Measurements from ENCODE around the gene KDM4F.
"Not testable (repeated sequence)": the region's sequence is repeated elsewhere in the genome, so short reads cannot be mapped to it uniquely, and the experiment has no call there.

KDM4F gene

DNA sequence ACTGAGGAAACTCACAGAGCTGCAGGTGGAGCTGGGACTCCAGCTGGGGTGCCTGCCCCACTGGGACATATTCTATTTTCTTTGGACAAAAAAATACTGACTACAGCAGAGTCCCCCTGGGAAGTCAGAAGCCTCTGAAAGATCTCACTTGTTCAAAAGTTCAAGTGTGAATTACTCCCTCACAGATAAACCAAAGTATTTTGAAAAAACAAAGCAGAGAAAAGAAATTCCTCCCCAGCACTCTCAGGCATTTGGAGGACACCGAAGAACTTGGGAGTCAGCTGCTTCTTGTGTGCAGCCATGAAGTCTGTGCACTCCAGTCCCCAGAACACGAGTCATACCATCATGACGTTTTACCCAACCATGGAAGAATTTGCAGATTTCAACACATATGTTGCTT is at the start of gene KDM4F:
TSS of gene KDM4F (plus strand) at position 301 of the 400 bp plus-strand sequence.
- H3K36me3 Mint-ChIP-seq; H3K27ac Mint-ChIP-seq; H3K4me1 Mint-ChIP-seq; H3K27me3 Mint-ChIP-seq; H3K9me3 Mint-ChIP-seq; DNase-seq (ENCODE audit: low spot score in 2 of 2); H3K4me3 Mint-ChIP-seq; ATAC-seq (ENCODE audit: low read depth): not testable (repeated sequence)

DNA sequence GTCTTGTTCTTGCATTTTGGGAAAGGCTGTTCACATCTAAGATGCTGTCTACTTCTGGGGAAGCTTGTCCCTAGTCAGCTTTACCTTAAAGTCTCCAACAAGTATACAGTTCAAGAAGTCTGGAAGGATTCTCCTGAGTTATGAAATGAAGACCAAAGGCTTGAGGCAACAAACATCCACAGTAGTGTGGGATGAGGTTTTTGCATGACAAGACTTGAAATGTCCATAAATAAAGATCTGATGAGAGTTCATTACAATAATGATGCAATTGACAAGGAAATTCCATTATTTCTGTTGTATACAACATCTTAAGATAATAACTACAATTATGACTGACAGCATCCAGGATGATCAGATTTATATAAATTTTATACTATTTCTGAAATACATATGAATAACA is 45.5 kb upstream of the KDM4F start:
- ATAC-seq (ENCODE audit: low read depth) (no peak), DNase-seq (ENCODE audit: low spot score in 2 of 2) (no peak)
- Mint-ChIP-seq H3K36me3 (no peaks in the 10 kb centered on the region), H3K27ac (no peak overlapping the region), H3K4me1 (no peaks in the 10 kb centered on the region), H3K4me3 (no peak overlapping the region), H3K9me3 (peaks cover 4% of the 10 kb centered on the region), H3K27me3 (peaks cover 2% of the 10 kb centered on the region)

DNA sequence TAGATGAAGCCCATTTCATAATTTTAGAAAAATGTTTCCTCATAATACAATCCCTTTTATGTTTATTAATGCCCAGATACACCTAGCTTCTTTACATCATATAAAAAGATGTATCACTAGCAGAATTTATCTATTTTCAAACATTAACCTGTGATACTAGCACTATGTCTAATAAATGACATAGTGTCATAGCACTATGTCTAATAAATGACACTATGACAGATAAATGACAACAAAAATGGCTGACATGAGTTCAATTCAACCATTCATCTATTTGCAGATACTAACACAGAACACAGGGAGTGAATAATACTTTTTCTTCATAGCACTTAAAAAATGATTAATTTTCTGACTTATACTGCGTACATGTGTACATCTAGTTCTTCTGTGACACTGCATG is 43.6 kb upstream of the KDM4F start:
- ATAC-seq (ENCODE audit: low read depth): no peak
- H3K4me3 Mint-ChIP-seq: no peak overlapping the region
- DNase-seq (ENCODE audit: low spot score in 2 of 2): no peak
- H3K4me1 Mint-ChIP-seq: no peaks in the 10 kb centered on the region
- no peak overlapping the region for H3K27ac Mint-ChIP-seq
- peaks cover 2% of the 10 kb centered on the region for H3K27me3 Mint-ChIP-seq
- H3K9me3 Mint-ChIP-seq: peaks cover 4% of the 10 kb centered on the region
- H3K36me3 Mint-ChIP-seq: no peaks in the 10 kb centered on the region

DNA sequence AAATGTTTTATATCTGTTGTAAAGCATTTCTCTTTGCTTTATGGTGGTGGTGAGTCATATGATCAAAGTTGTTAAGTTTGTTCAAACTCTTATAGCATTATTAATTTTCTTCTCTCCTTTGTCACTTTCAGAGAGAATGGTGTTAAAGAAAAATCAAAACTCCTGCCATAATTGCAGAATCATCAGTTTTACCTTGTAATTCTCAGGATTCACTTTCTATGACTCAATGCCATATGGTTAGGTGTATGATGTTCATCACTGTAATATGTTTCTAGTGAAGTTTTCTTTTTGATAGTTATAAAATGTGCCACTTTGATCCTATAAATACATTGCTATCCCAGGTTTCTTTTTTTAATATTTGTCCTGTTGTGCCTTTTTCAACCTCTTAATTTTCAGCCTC is 37.8 kb upstream of the KDM4F start:
- ATAC-seq (ENCODE audit: low read depth) (no peak), DNase-seq (ENCODE audit: low spot score in 2 of 2) (no peak)
- Mint-ChIP-seq H3K27me3 (peaks cover 5% of the 10 kb centered on the region), H3K36me3 (no peaks in the 10 kb centered on the region), H3K9me3 (peaks cover 4% of the 10 kb centered on the region), H3K4me1 (no peaks in the 10 kb centered on the region), H3K4me3 (no peak overlapping the region), H3K27ac (no peak overlapping the region)

DNA sequence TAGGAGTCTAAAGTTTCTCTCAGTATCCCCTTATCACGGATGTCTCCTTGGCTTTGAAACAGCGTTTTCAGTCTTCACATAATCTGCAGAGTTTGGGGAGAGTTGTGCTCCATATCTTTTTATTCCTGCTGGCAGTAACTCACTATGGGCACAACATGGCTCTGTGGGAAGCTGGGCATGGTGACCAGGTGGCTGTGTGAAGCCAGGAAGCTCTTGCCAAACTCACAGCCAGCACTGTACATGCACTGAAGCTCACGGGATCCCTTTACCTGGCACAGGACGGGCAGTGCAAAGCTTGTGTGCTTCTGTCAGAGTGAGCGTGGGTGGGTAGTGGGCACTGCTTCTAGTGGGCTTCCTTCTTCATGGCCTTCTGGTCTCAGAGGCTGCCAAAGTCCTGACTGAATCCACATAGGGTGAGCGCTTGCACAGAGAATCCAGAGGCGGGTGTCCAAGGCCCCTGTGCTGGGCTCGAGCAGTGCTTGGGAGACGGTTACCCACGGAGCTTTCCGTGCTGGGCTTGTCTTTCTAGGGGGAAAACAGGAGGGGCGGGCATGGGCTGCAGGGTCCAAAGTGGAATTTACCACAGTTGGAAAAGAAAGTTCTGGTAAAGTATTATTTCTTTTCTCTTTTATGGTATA is 34.9 kb upstream of the KDM4F start:
- Mint-ChIP-seq H3K4me1 (no peaks in the 10 kb centered on the region), H3K27me3 (peaks cover 5% of the 10 kb centered on the region), H3K9me3 (no peaks in the 10 kb centered on the region)

DNA sequence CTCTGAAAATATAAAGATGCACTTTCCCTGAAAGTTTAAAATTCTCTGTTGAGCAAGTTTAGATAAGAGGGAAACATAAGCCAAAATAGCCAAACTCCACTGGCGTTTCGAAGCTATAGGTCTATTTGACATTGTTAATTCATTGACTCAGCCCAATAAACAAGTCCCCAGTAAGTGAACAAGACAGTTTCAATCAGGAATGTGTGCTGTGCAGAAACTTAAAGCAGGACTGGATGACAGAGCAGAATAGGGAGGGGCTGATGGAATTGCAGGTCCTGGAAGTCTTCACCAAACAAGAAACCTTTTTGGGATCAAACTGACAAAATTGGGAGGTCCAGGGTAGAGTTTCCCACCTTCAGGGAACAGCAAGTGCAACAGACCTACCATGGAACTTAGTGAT is 33.1 kb upstream of the KDM4F start:
- H3K4me3 Mint-ChIP-seq: no peak overlapping the region
- H3K36me3 Mint-ChIP-seq: no peaks in the 10 kb centered on the region
- DNase-seq (ENCODE audit: low spot score in 2 of 2) (no peak), ATAC-seq (ENCODE audit: low read depth) (no peak)
- no peaks in the 10 kb centered on the region for H3K4me1 Mint-ChIP-seq
- no peak overlapping the region for H3K27ac Mint-ChIP-seq
- H3K9me3 Mint-ChIP-seq: no peaks in the 10 kb centered on the region
- H3K27me3 Mint-ChIP-seq: peaks cover 5% of the 10 kb centered on the region

More for the DNA sequence above, 34.9 kb upstream of the KDM4F start:
- Mint-ChIP-seq H3K36me3 (no peaks in the 10 kb centered on the region), H3K4me3 (no peak overlapping the region), H3K27ac (no peak overlapping the region)
- DNase-seq (ENCODE audit: low spot score in 2 of 2) (no peak), ATAC-seq (ENCODE audit: low read depth) (no peak)

DNA sequence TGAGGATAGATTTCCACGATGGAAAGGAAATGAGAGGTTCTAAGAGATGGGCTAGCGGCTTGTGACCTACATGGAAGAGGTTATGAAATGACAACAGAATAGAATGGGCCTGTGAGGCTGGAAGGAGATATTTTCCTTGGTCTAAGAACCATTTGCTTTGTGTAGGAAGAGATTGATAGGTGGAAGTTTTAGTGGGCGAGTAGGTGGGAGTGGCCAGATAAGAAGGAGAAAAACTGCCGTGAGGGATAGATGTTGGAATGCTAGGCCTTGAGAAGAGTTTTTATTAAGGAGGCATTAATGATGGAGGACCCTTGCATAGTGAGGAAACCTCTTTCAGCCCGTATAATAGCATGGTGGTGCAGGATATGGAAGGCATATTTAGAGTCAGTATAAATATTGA is 27.8 kb upstream of the KDM4F start:
- DNase-seq (ENCODE audit: low spot score in 2 of 2); H3K9me3 Mint-ChIP-seq; H3K27me3 Mint-ChIP-seq; H3K36me3 Mint-ChIP-seq; ATAC-seq (ENCODE audit: low read depth); H3K4me1 Mint-ChIP-seq; H3K27ac Mint-ChIP-seq; H3K4me3 Mint-ChIP-seq: not testable (repeated sequence)

DNA sequence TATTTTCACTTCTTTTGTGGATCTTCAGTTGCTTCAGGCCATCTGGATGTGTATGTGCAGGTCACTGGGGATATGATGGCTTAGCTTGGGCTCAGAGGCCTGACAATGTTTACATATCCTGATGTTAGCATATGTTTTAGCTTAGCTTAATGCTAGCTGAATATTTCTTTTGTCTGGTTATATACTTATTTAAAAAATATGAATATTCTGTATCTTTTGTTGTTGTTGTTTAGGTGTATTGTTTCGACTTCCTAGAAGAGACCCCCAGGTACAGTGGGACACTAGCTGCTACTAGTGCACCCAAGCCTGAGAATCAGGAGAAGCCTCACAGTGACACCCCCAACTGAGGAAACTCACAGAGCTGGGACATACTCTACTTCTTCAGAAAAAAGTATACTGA is 24.3 kb upstream of the KDM4F start, which contains the start of gene KDM4E:
TSS of gene KDM4E (plus strand) at position 301 of the 400 bp plus-strand sequence. CDS start 300 bp downstream, outside the sequence.
- Mint-ChIP-seq H3K36me3 (no peaks in the 10 kb centered on the region), H3K4me1 (no peaks in the 10 kb centered on the region), H3K9me3 (no peaks in the 10 kb centered on the region), H3K4me3 (no peak within 1 kb of the TSS), H3K27me3 (no peaks in the 10 kb centered on the region), H3K27ac (no peak within 1 kb of the TSS)
- ATAC-seq (ENCODE audit: low read depth): no peak
- no peak for DNase-seq (ENCODE audit: low spot score in 2 of 2)

DNA sequence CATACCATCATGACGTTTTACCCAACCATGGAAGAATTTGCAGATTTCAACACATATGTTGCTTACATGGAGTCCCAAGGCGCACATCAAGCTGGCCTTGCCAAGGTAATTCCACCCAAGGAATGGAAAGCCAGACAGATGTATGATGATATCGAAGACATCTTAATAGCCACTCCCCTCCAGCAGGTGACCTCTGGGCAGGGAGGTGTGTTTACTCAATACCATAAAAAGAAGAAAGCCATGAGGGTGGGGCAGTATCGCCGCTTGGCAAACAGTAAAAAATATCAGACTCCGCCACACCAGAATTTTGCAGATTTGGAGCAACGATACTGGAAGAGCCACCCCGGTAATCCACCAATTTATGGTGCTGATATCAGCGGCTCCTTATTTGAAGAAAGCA is 23.6 kb upstream of the KDM4F start:
- ATAC-seq (ENCODE audit: low read depth); H3K4me3 Mint-ChIP-seq; H3K27ac Mint-ChIP-seq; H3K27me3 Mint-ChIP-seq; H3K9me3 Mint-ChIP-seq; H3K4me1 Mint-ChIP-seq; DNase-seq (ENCODE audit: low spot score in 2 of 2); H3K36me3 Mint-ChIP-seq: not testable (repeated sequence)

DNA sequence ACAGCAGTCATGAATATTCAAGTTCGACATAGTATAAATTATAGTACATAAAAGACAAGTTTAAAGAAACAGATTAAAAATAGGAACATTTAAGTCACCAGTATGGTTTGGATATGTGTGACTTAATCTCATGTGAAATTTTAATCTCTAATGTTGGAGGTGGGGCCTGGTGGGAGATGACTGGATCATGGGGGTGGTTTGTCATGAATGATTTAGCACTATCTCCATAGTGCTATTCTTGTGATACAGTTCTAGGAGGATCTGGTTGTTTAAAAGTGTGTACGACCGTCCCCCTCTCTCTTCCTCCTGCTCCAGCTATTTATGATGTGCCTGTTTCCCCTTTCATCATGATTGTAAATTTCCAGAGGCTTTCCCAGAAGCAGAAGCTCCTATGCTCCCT is 20.9 kb upstream of the KDM4F start:
- DNase-seq (ENCODE audit: low spot score in 2 of 2) (no peak), ATAC-seq (ENCODE audit: low read depth) (no peak)
- H3K9me3 Mint-ChIP-seq: no peaks in the 10 kb centered on the region
- H3K4me3 Mint-ChIP-seq: no peak overlapping the region
- H3K27ac Mint-ChIP-seq: no peak overlapping the region
- H3K4me1 Mint-ChIP-seq: no peaks in the 10 kb centered on the region
- no peaks in the 10 kb centered on the region for H3K36me3 Mint-ChIP-seq
- H3K27me3 Mint-ChIP-seq: peaks cover 6% of the 10 kb centered on the region

DNA sequence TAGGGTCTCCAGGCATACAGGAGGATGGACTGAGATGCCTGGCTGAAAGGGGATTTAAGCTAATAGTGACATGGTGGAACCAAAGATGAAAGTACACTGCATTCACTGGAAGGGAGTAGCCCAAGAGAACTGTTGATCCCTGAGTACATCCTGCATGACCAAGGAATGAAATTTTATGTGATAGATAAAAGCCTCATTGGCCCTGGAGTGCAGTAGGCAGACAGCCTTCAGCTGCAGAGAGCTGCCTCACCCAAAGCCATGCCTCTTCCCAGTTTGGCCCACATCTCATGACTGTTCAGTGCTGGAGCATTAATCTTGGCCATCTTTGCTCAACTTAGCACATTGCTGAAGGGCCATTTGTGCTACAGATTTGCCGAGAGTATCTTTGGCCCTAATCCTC is 16.2 kb upstream of the KDM4F start:
- Mint-ChIP-seq H3K27me3 (peaks cover 8% of the 10 kb centered on the region), H3K27ac (no peak overlapping the region), H3K4me1 (no peaks in the 10 kb centered on the region), H3K9me3 (no peaks in the 10 kb centered on the region), H3K36me3 (no peaks in the 10 kb centered on the region), H3K4me3 (no peak overlapping the region)
- DNase-seq (ENCODE audit: low spot score in 2 of 2) (no peak), ATAC-seq (ENCODE audit: low read depth) (no peak)

DNA sequence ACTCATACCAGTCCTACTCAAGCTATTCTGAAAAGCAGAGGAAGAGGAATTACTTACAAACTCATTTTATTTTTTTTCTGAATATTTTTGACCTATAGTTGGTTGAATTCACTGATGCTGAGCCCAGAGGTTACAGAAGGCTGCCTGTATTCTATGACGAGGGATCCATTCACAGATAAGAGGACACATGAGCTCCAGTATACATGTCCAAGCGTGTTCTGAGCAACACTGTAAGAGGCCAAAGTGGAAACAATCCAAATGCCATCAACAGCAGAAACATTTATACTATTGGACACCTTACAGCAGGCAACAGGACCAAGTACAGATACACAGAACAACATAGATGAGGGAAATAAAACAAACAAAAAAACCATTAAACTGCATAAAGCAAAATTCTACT is 13.9 kb upstream of the KDM4F start:
- peaks cover 11% of the 10 kb centered on the region for H3K27me3 Mint-ChIP-seq
- no peaks in the 10 kb centered on the region for H3K9me3 Mint-ChIP-seq
- no peak overlapping the region for H3K4me3 Mint-ChIP-seq
- no peak overlapping the region for H3K27ac Mint-ChIP-seq
- DNase-seq (ENCODE audit: low spot score in 2 of 2): no peak
- no peak for ATAC-seq (ENCODE audit: low read depth)
- no peaks in the 10 kb centered on the region for H3K36me3 Mint-ChIP-seq
- no peaks in the 10 kb centered on the region for H3K4me1 Mint-ChIP-seq

DNA sequence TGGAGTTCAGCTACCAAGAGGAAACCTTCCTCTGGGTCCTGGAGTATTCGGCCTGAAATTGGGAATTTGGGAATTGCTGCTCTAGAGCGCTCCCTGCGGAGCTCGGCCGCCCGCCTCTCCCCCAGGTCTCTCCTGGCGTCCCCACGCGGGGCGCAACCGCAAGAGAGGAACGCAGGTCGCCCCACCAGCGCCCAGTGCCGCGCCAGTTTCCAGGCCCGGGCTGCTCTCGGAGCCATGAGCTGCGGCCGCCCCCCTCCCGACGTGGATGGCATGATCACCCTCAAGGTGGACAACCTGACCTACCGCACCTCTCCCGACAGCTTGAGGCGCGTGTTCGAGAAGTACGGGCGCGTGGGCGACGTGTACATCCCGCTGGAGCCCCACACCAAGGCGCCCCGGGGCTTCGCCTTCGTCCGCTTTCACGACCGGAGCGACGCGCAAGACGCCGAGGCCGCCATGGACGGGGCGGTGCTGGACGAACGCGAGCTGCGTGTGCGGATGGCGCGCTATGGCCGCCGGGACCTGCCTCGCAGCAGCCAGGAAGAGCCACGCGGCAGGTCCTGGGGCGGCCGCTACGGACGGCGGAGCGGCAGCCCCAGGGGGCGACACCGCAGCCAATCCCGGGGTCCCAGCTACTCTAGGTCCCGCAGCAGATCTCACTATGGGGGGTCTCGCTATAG is 11.7 kb upstream of the KDM4F start:
- H3K4me1 Mint-ChIP-seq; H3K9me3 Mint-ChIP-seq; DNase-seq (ENCODE audit: low spot score in 2 of 2); H3K27ac Mint-ChIP-seq; H3K36me3 Mint-ChIP-seq: not testable (repeated sequence)
- H3K4me3 Mint-ChIP-seq: peak overlapping the region; percentile 52
- peak; percentile 38 for ATAC-seq (ENCODE audit: low read depth)
- H3K27me3 Mint-ChIP-seq: peaks cover 12% of the 10 kb centered on the region

DNA sequence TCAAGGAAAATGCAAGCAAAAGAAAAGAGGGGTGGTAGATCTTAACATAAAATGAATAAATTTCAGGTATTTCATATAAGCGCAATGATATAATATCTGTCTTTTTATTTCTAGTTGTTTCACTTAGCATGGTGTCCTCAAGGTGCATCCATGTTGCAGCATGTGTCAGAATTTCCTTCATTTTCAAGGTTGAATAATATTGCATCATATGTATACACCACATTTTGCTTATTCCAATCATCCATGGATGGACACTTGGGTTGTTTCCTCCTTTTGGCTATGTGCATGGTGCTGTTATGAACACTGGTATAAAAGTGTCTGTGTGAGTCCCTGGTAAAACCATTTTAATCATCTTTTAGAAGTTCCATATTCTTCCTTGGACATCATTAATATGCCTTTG is 7.0 kb upstream of the KDM4F start:
- Mint-ChIP-seq H3K36me3 (no peaks in the 10 kb centered on the region), H3K9me3 (no peaks in the 10 kb centered on the region), H3K27me3 (peaks cover 14% of the 10 kb centered on the region), H3K4me3 (no peak overlapping the region), H3K27ac (no peak overlapping the region), H3K4me1 (no peaks in the 10 kb centered on the region)
- ATAC-seq (ENCODE audit: low read depth) (no peak), DNase-seq (ENCODE audit: low spot score in 2 of 2) (no peak)

DNA sequence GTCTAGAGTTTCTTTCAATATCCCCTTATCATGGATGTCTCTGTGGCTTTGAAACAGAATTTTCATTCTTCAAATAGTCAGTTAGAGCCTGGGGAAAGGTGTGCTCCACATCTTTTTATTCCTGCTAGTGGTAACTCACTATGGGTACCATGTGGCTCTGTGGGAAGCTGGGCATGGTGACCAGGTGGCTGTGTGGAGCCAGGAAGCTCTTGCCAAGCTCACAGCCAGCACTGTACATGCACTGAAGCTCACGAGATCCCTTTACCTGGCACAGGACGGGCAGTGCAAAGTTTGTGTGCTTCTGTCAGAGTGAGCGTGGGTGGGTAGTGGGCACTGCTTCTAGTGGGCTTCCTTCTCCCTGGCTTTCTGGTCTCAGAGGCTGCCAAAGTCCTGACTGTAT is 6.3 kb upstream of the KDM4F start:
- H3K27ac Mint-ChIP-seq: no peak overlapping the region

More for the DNA sequence above, 6.3 kb upstream of the KDM4F start:
- ATAC-seq (ENCODE audit: low read depth) (no peak), DNase-seq (ENCODE audit: low spot score in 2 of 2) (no peak)
- Mint-ChIP-seq H3K4me1 (no peaks in the 10 kb centered on the region), H3K27me3 (peaks cover 13% of the 10 kb centered on the region), H3K9me3 (no peaks in the 10 kb centered on the region), H3K4me3 (no peak overlapping the region), H3K36me3 (no peaks in the 10 kb centered on the region)

All from memory B cell (primary cell).